GM23338 (cell line): ENCODE measurements around the gene EVC.

Experiments
- CREB1 ChIP-seq: fragments of 250-450 bp; sonication (Bioruptor Pico); IDR thresholded peaks from 2 replicates; pipeline ENCODE4 v1.5.0; 2020; ENCODE audit warnings: low read depth, mild to moderate bottlenecking, moderate library complexity
- EZH2 ChIP-seq: fragments of 200-600 bp; sonication (generic); IDR thresholded peaks from one replicate; pipeline ENCODE4 v1.8.0; 2017; ENCODE audit warnings: antibody characterized with exemption, mild to moderate bottlenecking, low read depth; ENCODE audit not compliant: unreplicated experiment
- JUNB ChIP-seq: IDR thresholded peaks from one replicate; pipeline ENCODE4 v1.6.1; 2016; ENCODE audit warnings: antibody characterized with exemption; ENCODE audit not compliant: unreplicated experiment
- REST ChIP-seq: IDR thresholded peaks from one replicate; pipeline ENCODE4 v1.6.1; 2018; ENCODE audit warnings: antibody characterized with exemption; ENCODE audit not compliant: unreplicated experiment
- TF ChIP-seq, protein P1 (sequence below), 2 experiments: fragments of 200-600 bp in 1 of 2; sonication (generic) in 1 of 2; conservative IDR thresholded peaks; 2 replicates each; pipeline versions ENCODE4 v1.5.1 to v1.6.1; 2016 to 2017; ENCODE audit warnings: antibody characterized with exemption in 2 of 2, low read depth in 2 of 2, mild to moderate bottlenecking in 2 of 2, moderate library complexity in 1 of 2

DNA sequence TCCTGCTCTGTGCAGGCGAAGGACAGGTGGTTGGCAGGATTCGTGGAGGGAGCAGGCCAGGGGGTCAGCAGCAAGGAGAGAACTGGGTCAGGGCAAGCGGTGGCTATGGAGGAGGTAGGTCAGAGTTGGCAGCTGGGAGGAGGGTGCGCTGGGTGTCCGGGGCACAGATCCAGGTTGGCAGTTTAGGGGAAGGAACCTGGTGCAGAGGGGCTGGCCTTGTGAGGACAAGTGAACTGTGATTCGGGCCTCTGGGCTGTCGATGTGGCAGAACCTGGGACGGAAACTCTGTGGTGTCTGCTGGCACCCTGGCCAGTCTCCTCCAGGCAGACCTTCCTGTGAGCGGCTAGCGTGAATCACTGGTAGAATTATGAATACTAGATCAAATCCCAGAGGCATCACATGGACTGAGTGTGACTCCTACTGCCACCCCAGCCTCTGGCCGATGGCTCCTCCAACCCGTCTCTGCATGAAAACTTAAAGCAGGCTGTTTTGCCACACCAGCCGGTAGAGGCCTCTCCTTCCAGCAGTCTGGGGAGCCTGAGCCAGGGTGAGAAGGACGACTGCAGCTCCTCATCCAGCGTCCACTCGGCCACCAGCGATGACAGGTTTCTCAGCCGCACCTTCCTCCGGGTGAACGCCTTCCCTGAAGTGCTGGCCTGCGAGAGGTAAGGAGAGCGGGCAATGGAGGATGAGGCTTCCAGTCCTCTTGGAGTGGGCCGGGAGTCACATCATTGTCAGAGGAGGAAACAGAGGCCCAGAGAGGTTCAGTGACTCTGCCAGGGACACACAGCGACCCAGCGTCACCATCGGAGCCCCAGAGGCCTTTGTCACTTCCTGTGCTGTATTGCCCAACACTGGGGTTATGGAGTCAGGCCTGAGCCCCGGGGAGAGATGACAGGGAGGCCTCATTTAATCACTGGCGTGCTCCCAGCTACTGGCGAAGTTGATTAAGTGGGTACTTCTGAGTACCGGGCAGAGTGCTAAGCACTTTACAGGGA is 20.3 kb downstream of the EVC start:
- TF ChIP-seq, protein P1, sequence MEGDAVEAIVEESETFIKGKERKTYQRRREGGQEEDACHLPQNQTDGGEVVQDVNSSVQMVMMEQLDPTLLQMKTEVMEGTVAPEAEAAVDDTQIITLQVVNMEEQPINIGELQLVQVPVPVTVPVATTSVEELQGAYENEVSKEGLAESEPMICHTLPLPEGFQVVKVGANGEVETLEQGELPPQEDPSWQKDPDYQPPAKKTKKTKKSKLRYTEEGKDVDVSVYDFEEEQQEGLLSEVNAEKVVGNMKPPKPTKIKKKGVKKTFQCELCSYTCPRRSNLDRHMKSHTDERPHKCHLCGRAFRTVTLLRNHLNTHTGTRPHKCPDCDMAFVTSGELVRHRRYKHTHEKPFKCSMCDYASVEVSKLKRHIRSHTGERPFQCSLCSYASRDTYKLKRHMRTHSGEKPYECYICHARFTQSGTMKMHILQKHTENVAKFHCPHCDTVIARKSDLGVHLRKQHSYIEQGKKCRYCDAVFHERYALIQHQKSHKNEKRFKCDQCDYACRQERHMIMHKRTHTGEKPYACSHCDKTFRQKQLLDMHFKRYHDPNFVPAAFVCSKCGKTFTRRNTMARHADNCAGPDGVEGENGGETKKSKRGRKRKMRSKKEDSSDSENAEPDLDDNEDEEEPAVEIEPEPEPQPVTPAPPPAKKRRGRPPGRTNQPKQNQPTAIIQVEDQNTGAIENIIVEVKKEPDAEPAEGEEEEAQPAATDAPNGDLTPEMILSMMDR (conservative IDR thresholded peaks at IDR 0.05; ENCODE audit: low read depth in 2 of 2) = no peak
- TF ChIP-seq EZH2 (no peak), REST (no peak), CREB1 (CRISPR knock-in tag) (no peak), JUNB (no peak)
